Karpas-422 (cell line): Measurements from ENCODE around the gene MRPL22. TPM values are rescaled to one million over a fixed set of nuclear protein-coding genes. Genes with fewer than 3 reads are reported as not detected.
"Not testable (repeated sequence)": the region's sequence is repeated elsewhere in the genome, so short reads cannot be mapped to it uniquely, and the experiment has no call there.

Source experiments
- DNase-seq: peaks from one replicate; pipeline ENCODE4 v3.0.0-alpha.2; 2015
- H2AFZ ChIP-seq: fragments of 200-600 bp; sonication (generic); 2 replicates; pipeline ENCODE4 v1.6.1; 2014; ENCODE audit warnings: antibody characterized with exemption, low read length, mixed read lengths
- H3K27ac ChIP-seq: fragments of 200-600 bp; sonication (generic); 2 replicates; pipeline ENCODE4 v1.5.1; 2014; ENCODE audit warnings: mild to moderate bottlenecking, low read length, moderate library complexity
- H3K27me3 ChIP-seq: fragments of 200-600 bp; sonication (generic); 2 replicates; pipeline ENCODE4 v1.6.1; 2014; ENCODE audit warnings: low read length, mixed read lengths
- H3K36me3 ChIP-seq: fragments of 200-600 bp; sonication (generic); 2 replicates; pipeline ENCODE4 v1.6.1; 2014; ENCODE audit warnings: low read length, mixed read lengths; ENCODE audit not compliant: insufficient read depth
- H3K4me1 ChIP-seq: fragments of 200-600 bp; sonication (generic); 2 replicates; pipeline ENCODE4 v1.6.1; 2014; ENCODE audit warnings: mild to moderate bottlenecking, low read length, mixed read lengths
- H3K4me2 ChIP-seq: fragments of 200-600 bp; sonication (generic); 2 replicates; pipeline ENCODE4 v1.6.1; 2014; ENCODE audit warnings: low read length, low read depth, mild to moderate bottlenecking; ENCODE audit not compliant: poor library complexity, severe bottlenecking
- H3K4me3 ChIP-seq: fragments of 200-600 bp; sonication (generic); 2 replicates; pipeline ENCODE4 v1.5.1; 2014; ENCODE audit warnings: mild to moderate bottlenecking, antibody characterized with exemption, low read length, mixed read lengths
- H3K79me2 ChIP-seq: fragments of 200-600 bp; sonication (generic); 2 replicates; pipeline ENCODE4 v1.6.1; 2014; ENCODE audit warnings: mild to moderate bottlenecking, low read length, mixed read lengths
- H3K9ac ChIP-seq: fragments of 200-600 bp; sonication (generic); 2 replicates; pipeline ENCODE4 v1.6.0; 2014; ENCODE audit warnings: low read length
- H3K9me2 ChIP-seq: fragments of 200-600 bp; sonication (generic), shearing (Covaris generic); replicated peaks from 2 replicates; pipeline ENCODE4 v1.6.0; 2014; ENCODE audit warnings: mild to moderate bottlenecking, low read length, moderate library complexity; ENCODE audit not compliant: insufficient read depth
- H3K9me3 ChIP-seq: fragments of 300-700, 200-600 bp; sonication (generic); 2 replicates; pipeline ENCODE4 v1.6.1; 2014; ENCODE audit warnings: low read length, mixed read lengths
- H4K20me1 ChIP-seq: fragments of 200-600 bp; sonication (generic); 2 replicates; pipeline ENCODE4 v1.6.1; 2014; ENCODE audit warnings: mild to moderate bottlenecking, antibody characterized with exemption, low read length, low read depth; ENCODE audit not compliant: insufficient read depth
- total RNA-seq: library from RNA; depleted of rRNA; stranded (reverse); fragments of >200 nt; shearing (Covaris generic); gene quantifications from 2 replicates; pipeline ENCODE4 v1.2.3, GENCODE V29; 2014; ENCODE audit warnings: low replicate concordance; rRNA removed

The MRPL22 gene
- total RNA-seq, 1 experiment from 2014 or later: 21.3 TPM

DNA sequence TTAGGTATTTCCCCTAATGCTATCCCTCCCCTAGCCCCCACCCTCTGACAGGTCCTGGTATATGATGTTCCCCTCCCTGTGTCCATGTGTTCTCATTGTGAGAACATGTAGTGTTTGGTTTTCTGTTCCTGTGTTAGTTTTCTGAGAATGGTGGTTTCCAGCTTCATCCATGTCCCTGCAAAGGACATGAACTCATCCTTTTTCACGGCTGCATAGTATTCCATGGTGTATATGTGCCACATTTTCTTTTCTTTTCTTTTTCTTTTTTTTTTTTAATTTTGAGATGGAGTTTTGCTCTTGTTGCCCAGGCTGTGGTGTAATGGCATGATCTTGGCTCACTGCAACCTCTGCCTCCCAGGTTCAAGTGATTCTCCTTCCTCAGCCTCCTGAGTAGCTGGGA lies 65.4 kb downstream of the MRPL22 start:
- H3K9me2 ChIP-seq, H3K9me3 ChIP-seq, H2AFZ ChIP-seq, H3K27ac ChIP-seq, H3K4me3 ChIP-seq, DNase-seq, H3K4me1 ChIP-seq, H3K36me3 ChIP-seq, H3K27me3 ChIP-seq, H3K79me2 ChIP-seq, H4K20me1 ChIP-seq, H3K4me2 ChIP-seq, H3K9ac ChIP-seq: not testable (repeated sequence)

- Histone ChIP-seq H2AFZ (no peak overlapping the region), H3K79me2 (no peaks in the 10 kb centered on the region), H4K20me1 (no peaks in the 10 kb centered on the region), H3K9me3 (no peaks in the 10 kb centered on the region), H3K9ac (no peak overlapping the region), H3K4me3 (no peak overlapping the region), H3K9me2 (no peaks in the 10 kb centered on the region), H3K4me1 (no peaks in the 10 kb centered on the region), H3K4me2 (no peak overlapping the region), H3K27ac (no peak overlapping the region), H3K27me3 (no peaks in the 10 kb centered on the region), H3K36me3 (no peaks in the 10 kb centered on the region)
- no peak for DNase-seq
These were observed 67.8 kb downstream of the MRPL22 start for GRCh38 chr5:155008669-155009068.

- Histone ChIP-seq H2AFZ (no peak overlapping the region), H3K9ac (no peak overlapping the region), H3K4me1 (no peaks in the 10 kb centered on the region), H3K9me2 (no peaks in the 10 kb centered on the region), H3K79me2 (no peaks in the 10 kb centered on the region), H4K20me1 (no peaks in the 10 kb centered on the region), H3K4me3 (no peak overlapping the region), H3K36me3 (no peaks in the 10 kb centered on the region), H3K27me3 (no peaks in the 10 kb centered on the region), H3K9me3 (no peaks in the 10 kb centered on the region), H3K4me2 (no peak overlapping the region), H3K27ac (no peak overlapping the region)
- DNase-seq: no peak
These were observed 70.0 kb downstream of the MRPL22 start for GRCh38 chr5:155010881-155011280.

DNA sequence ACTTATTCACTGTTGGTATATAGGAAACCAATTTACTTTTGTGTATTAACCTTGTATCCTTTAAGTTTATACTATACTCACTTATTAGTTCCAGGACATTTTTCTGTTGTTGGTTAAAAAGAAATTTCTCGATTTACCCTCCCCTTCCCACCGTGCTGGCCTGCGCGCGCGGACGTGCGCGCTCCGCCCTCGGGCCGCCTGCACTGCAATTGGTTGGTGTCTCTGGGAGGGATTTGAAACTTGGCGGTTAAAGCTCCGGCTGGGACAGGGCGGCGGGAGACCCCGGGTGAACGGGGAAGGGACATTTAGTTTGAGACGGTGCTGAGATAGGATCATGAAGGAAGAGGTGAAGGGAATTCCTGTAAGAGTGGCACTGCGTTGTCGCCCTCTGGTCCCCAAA lies 72.7 kb downstream of the MRPL22 start, which contains the start of gene KIF4B:
TSS of gene KIF4B (plus strand) at position 230 of the 400 bp plus-strand sequence. CDS start at position 335, 105 bp downstream.
- no peaks in the 10 kb centered on the region for H3K4me1 ChIP-seq
- no peak for DNase-seq
- H3K4me3 ChIP-seq: no peak within 1 kb of the TSS
- H4K20me1 ChIP-seq: no peaks in the 10 kb centered on the region
- no peak within 1 kb of the TSS for H2AFZ ChIP-seq
- H3K9me3 ChIP-seq: no peaks in the 10 kb centered on the region
- H3K9ac ChIP-seq: no peak within 1 kb of the TSS
- H3K4me2 ChIP-seq: no peak within 1 kb of the TSS
- H3K79me2 ChIP-seq: no peaks in the 10 kb centered on the region
- H3K27ac ChIP-seq: no peak within 1 kb of the TSS
- H3K27me3 ChIP-seq: no peaks in the 10 kb centered on the region
- no peaks in the 10 kb centered on the region for H3K36me3 ChIP-seq
- H3K9me2 ChIP-seq: no peaks in the 10 kb centered on the region

DNA sequence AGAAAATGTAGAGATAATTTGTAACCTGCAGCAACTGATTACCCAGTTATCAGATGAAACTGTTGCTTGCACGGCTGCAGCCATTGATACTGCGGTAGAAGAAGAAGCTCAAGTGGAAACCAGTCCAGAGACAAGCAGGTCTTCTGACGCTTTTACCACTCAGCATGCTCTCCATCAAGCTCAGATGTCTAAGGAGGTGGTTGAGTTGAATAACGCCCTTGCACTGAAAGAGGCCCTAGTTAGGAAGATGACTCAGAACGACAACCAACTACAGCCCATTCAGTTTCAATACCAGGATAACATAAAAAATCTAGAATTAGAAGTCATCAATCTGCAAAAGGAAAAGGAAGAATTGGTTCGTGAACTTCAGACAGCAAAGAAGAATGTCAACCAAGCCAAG lies 74.4 kb downstream of the MRPL22 start:
- Histone ChIP-seq H3K27me3 (no peaks in the 10 kb centered on the region), H2AFZ (no peak overlapping the region), H3K36me3 (no peaks in the 10 kb centered on the region), H3K9me2 (no peaks in the 10 kb centered on the region), H3K4me3 (no peak overlapping the region), H3K4me2 (no peak overlapping the region), H3K4me1 (no peaks in the 10 kb centered on the region), H4K20me1 (no peaks in the 10 kb centered on the region), H3K9ac (no peak overlapping the region), H3K9me3 (no peaks in the 10 kb centered on the region), H3K79me2 (no peaks in the 10 kb centered on the region), H3K27ac (no peak overlapping the region)
- DNase-seq: no peak

- no peak for DNase-seq
- H3K4me3 ChIP-seq: no peak overlapping the region
- H3K9me3 ChIP-seq: no peaks in the 10 kb centered on the region
- no peak overlapping the region for H3K4me2 ChIP-seq
- H3K27ac ChIP-seq: no peak overlapping the region
- H3K79me2 ChIP-seq: no peaks in the 10 kb centered on the region
- no peaks in the 10 kb centered on the region for H3K36me3 ChIP-seq
- no peak overlapping the region for H3K9ac ChIP-seq
- H3K27me3 ChIP-seq: no peaks in the 10 kb centered on the region
- no peak overlapping the region for H2AFZ ChIP-seq
- no peaks in the 10 kb centered on the region for H3K4me1 ChIP-seq
- no peaks in the 10 kb centered on the region for H3K9me2 ChIP-seq
- H4K20me1 ChIP-seq: no peaks in the 10 kb centered on the region
These were observed 76.7 kb downstream of the MRPL22 start for GRCh38 chr5:155017610-155018009.

Other genes starting within 250 kb of the MRPL22 start
- 105 and 140 TPM in 2 replicates for gene LARP1, start 185.7 kb upstream of the MRPL22 start, total RNA-seq
- not detected in 2 replicates for gene FAXDC2, start 90.5 kb upstream of the MRPL22 start, total RNA-seq
- gene CNOT8, start 82.4 kb upstream of the MRPL22 start, total RNA-seq: 64.3 and 74.8 TPM in 2 replicates
- gene GEMIN5, start 2.9 kb upstream of the MRPL22 start, total RNA-seq: 19.3 and 20.8 TPM in 2 replicates
- 0.04 and 0.30 TPM in 2 replicates for gene KIF4B, start 72.7 kb downstream of the MRPL22 start, total RNA-seq